DND-41 (cell line): ENCODE measurements around the gene LRRC47.

Source experiments
- ATAC-seq: fragments of 200-7000 bp; cut with Tn5 transposase; 3 replicates; pipeline ENCODE4 v1.9.1; 2021; ENCODE audit warnings: low read depth; ENCODE audit not compliant: insufficient read depth
- DNase-seq: peaks from one replicate; pipeline ENCODE4 v3.0.0-alpha.2; 2020
- H2AFZ ChIP-seq: 2 replicates; pipeline ENCODE4 v1.6.0; 2012; ENCODE audit warnings: low read depth, low read length
- H3K27ac ChIP-seq: 2 replicates; pipeline ENCODE4 v1.5.1; 2012; ENCODE audit warnings: low read length, inconsistent platforms
- H3K27me3 ChIP-seq: fragments of 200-600 bp; sonication (generic); 2 replicates; pipeline ENCODE4 v1.6.0; 2012; ENCODE audit warnings: low read length, mild to moderate bottlenecking, inconsistent platforms; ENCODE audit not compliant: insufficient read depth, poor library complexity
- H3K36me3 ChIP-seq: 2 replicates; pipeline ENCODE4 v1.5.1; 2012; ENCODE audit warnings: low read length, inconsistent platforms; ENCODE audit not compliant: insufficient read depth
- H3K4me1 ChIP-seq: 2 replicates; pipeline ENCODE4 v1.5.1; 2012; ENCODE audit warnings: mild to moderate bottlenecking, low read length; ENCODE audit not compliant: insufficient read depth
- H3K4me2 ChIP-seq: 2 replicates; pipeline ENCODE4 v1.6.0; 2012; ENCODE audit warnings: mild to moderate bottlenecking, moderate library complexity, low read length, inconsistent platforms; ENCODE audit not compliant: insufficient read depth
- H3K4me3 ChIP-seq, 2 experiments: fragments of 200-600 bp in 1 of 2; shearing (Covaris generic) in 1 of 2; 2 replicates each; pipeline ENCODE4 v1.5.1; 2012 to 2016; ENCODE audit warnings: inconsistent platforms in 2 of 2, low read length in 2 of 2, mild to moderate bottlenecking in 2 of 2, low read depth in 1 of 2, moderate library complexity in 1 of 2
- H3K79me2 ChIP-seq: 2 replicates; pipeline ENCODE4 v1.6.0; 2012; ENCODE audit warnings: low read length, inconsistent platforms; ENCODE audit not compliant: insufficient read depth
- H3K9ac ChIP-seq: 2 replicates; pipeline ENCODE4 v1.6.0; 2012; ENCODE audit warnings: low read depth, mild to moderate bottlenecking, inconsistent platforms, low read length, moderate library complexity
- H3K9me3 ChIP-seq: 2 replicates; pipeline ENCODE4 v1.5.1; 2012; ENCODE audit warnings: low read length, moderate library complexity, mild to moderate bottlenecking, inconsistent platforms; ENCODE audit not compliant: insufficient read depth, severe bottlenecking
- H4K20me1 ChIP-seq: 2 replicates; pipeline ENCODE4 v1.6.0; 2012; ENCODE audit warnings: low read length; ENCODE audit not compliant: insufficient read depth
- CTCF ChIP-seq: IDR thresholded peaks from 2 replicates; pipeline ENCODE4 v1.5.1; 2012; ENCODE audit warnings: borderline replicate concordance, low read length, moderate library complexity, mild to moderate bottlenecking; ENCODE audit not compliant: poor library complexity, severe bottlenecking; ENCODE audit errors: extremely low read depth
- EZH2 ChIP-seq: IDR thresholded peaks from 3 replicates; pipeline ENCODE4 v1.6.1; 2012; ENCODE audit warnings: borderline replicate concordance, low read depth, mild to moderate bottlenecking, moderate library complexity, low read length, inconsistent platforms; ENCODE audit not compliant: severe bottlenecking

Gene LRRC47

GRCh38 chr1:3763351-3764125 lies 32.8 kb downstream of the LRRC47 start:
- H3K79me2 ChIP-seq = no peaks in the 10 kb centered on the region
- ATAC-seq (no peak), DNase-seq (no peak)
- no peak overlapping the region for H3K27ac ChIP-seq
- no peaks in the 10 kb centered on the region for H3K27me3 ChIP-seq
- H3K4me2 ChIP-seq = no peak overlapping the region
- TF ChIP-seq EZH2 = no peak
- TF ChIP-seq CTCF = no peak
- H3K9me3 ChIP-seq = no peaks in the 10 kb centered on the region
- no peak overlapping the region for H3K4me3 ChIP-seq
- no peak overlapping the region for H3K9ac ChIP-seq
- no peak overlapping the region for H2AFZ ChIP-seq
- no peaks in the 10 kb centered on the region for H3K4me1 ChIP-seq
- H4K20me1 ChIP-seq = peaks cover 5% of the 10 kb centered on the region; the same call in 1 of the 2 replicates
- H3K36me3 ChIP-seq = no peaks in the 10 kb centered on the region

GRCh38 chr1:3762873-3763228 lies 33.4 kb downstream of the LRRC47 start:
- ATAC-seq = no peak
- H3K4me3 ChIP-seq = no peak overlapping the region
- TF ChIP-seq CTCF (no peak), EZH2 (no peak)
- no peaks in the 10 kb centered on the region for H3K36me3 ChIP-seq
- H3K4me2 ChIP-seq = no peak overlapping the region
- H3K27ac ChIP-seq = no peak overlapping the region
- no peaks in the 10 kb centered on the region for H3K4me1 ChIP-seq
- H4K20me1 ChIP-seq = peaks cover 5% of the 10 kb centered on the region; the same call in 1 of the 2 replicates
- no peak for DNase-seq
- H2AFZ ChIP-seq = no peak overlapping the region
- no peaks in the 10 kb centered on the region for H3K27me3 ChIP-seq
- no peak overlapping the region for H3K9ac ChIP-seq
- H3K9me3 ChIP-seq = no peaks in the 10 kb centered on the region
- H3K79me2 ChIP-seq = no peaks in the 10 kb centered on the region

GRCh38 chr1:3762151-3762872 lies 34.0 kb downstream of the LRRC47 start:
- Histone ChIP-seq H3K9me3 (no peaks in the 10 kb centered on the region), H3K4me2 (no peak overlapping the region), H3K4me1 (no peaks in the 10 kb centered on the region), H2AFZ (no peak overlapping the region), H3K27me3 (no peaks in the 10 kb centered on the region), H4K20me1 (peaks cover 5% of the 10 kb centered on the region; the same call in 1 of the 2 replicates), H3K79me2 (no peaks in the 10 kb centered on the region), H3K36me3 (no peaks in the 10 kb centered on the region), H3K4me3 (no peak overlapping the region), H3K9ac (no peak overlapping the region), H3K27ac (no peak overlapping the region)
- ATAC-seq (no peak), DNase-seq (no peak)
- TF ChIP-seq EZH2 (no peak), CTCF (no peak)
